ENCODE measurements around the gene CAPN11.

GRCh38 chr6:44224029-44224964, 65.7 kb downstream of the CAPN11 start:
- no peak for TF ChIP-seq YY1 (IDR thresholded peaks at IDR 0.05; ENCODE audit: insufficient read depth, insufficient read length)
- TF ChIP-seq ZNF274 (IDR thresholded peaks at IDR 0.05; ENCODE audit: low read depth, low read length), result no peak
- TF ChIP-seq SUZ12 (IDR thresholded peaks at IDR 0.05; ENCODE audit: extremely low read depth, insufficient read depth, insufficient read length), result no peak
